ENCODE measurements around the gene DMD.
"Not testable (repeated sequence)": the region's sequence is repeated elsewhere in the genome, so short reads cannot be mapped to it uniquely, and the experiment has no call there.

Gene DMD

GRCh38 chrX:33188881-33189280 is 22.5 kb downstream of the DMD start:
- no peak for TF ChIP-seq CTCF (IDR thresholded peaks at IDR 0.05; ENCODE audit: low read depth, low read length)
- DNase-seq (ENCODE audit: low read depth, low spot score): peak; percentile 13
- in situ Hi-C loops (cut with HindIII; ENCODE audit: low sequenced_read_pairs): no loop called here
- H3K4me3 ChIP-seq (ENCODE audit: low read depth, low read length): no peak overlapping the region

GRCh38 chrX:33188286-33188685 is 23.1 kb downstream of the DMD start:
- DNase-seq (ENCODE audit: low read depth, low spot score): no peak
- H3K4me3 ChIP-seq (ENCODE audit: low read depth, low read length): no peak overlapping the region
- in situ Hi-C loops (cut with HindIII; ENCODE audit: low sequenced_read_pairs): no loop called here
- TF ChIP-seq CTCF (IDR thresholded peaks at IDR 0.05; ENCODE audit: low read depth, low read length): no peak

- in situ Hi-C loops (cut with HindIII; ENCODE audit: low sequenced_read_pairs); H3K4me3 ChIP-seq (ENCODE audit: low read depth, low read length): not testable (repeated sequence)
These were observed 26.5 kb downstream of the DMD start for GRCh38 chrX:33184803-33185202.

GRCh38 chrX:33183361-33183760 is 28.0 kb downstream of the DMD start:
- peak; percentile 51 for DNase-seq (ENCODE audit: low read depth, low spot score)
- H3K4me3 ChIP-seq (ENCODE audit: low read depth, low read length): no peak overlapping the region
- in situ Hi-C loops (cut with HindIII; ENCODE audit: low sequenced_read_pairs): no loop called here
- no peak for TF ChIP-seq CTCF (IDR thresholded peaks at IDR 0.05; ENCODE audit: low read depth, low read length)

More at GRCh38 chrX:33184803-33185202, 26.5 kb downstream of the DMD start:
- not testable (repeated sequence) for DNase-seq (ENCODE audit: low read depth, low spot score)

GRCh38 chrX:33178690-33179089 is 32.7 kb downstream of the DMD start:
- no peak for TF ChIP-seq CTCF (IDR thresholded peaks at IDR 0.05; ENCODE audit: low read depth, low read length)
- no peak overlapping the region for H3K4me3 ChIP-seq (ENCODE audit: low read depth, low read length)
- DNase-seq (ENCODE audit: low read depth, low spot score): no peak
- in situ Hi-C loops (cut with HindIII; ENCODE audit: low sequenced_read_pairs): no loop called here

- in situ Hi-C loops (cut with HindIII; ENCODE audit: low sequenced_read_pairs): no loop called here
- DNase-seq (ENCODE audit: low read depth, low spot score): no peak
- H3K4me3 ChIP-seq (ENCODE audit: low read depth, low read length): no peak overlapping the region
- no peak for TF ChIP-seq CTCF (IDR thresholded peaks at IDR 0.05; ENCODE audit: low read depth, low read length)
These were observed 33.1 kb downstream of the DMD start for GRCh38 chrX:33178218-33178617.

GRCh38 chrX:33175201-33175600 is 36.1 kb downstream of the DMD start:
- in situ Hi-C loops (cut with HindIII; ENCODE audit: low sequenced_read_pairs): no loop called here
- no peak for DNase-seq (ENCODE audit: low read depth, low spot score)

More at GRCh38 chrX:33175201-33175600, 36.1 kb downstream of the DMD start:
- no peak overlapping the region for H3K4me3 ChIP-seq (ENCODE audit: low read depth, low read length)
- TF ChIP-seq CTCF (IDR thresholded peaks at IDR 0.05; ENCODE audit: low read depth, low read length): no peak

Data from astrocyte of the spinal cord (primary cell).